OCI-LY1 (cell line): ENCODE results near the gene TST.

Source experiments
- H2AFZ ChIP-seq: fragments of 200-600 bp; sonication (generic), shearing (Covaris generic); 2 replicates; pipeline ENCODE4 v1.6.0; 2014; ENCODE audit warnings: antibody characterized with exemption, mild to moderate bottlenecking, low read length
- H3F3A ChIP-seq: fragments of 200-600 bp; sonication (generic), shearing (Covaris generic); 2 replicates; pipeline ENCODE4 v1.6.0; 2014; ENCODE audit warnings: mild to moderate bottlenecking, antibody characterized with exemption, low read length, moderate library complexity; ENCODE audit not compliant: insufficient read depth
- H3K27ac ChIP-seq: fragments of 200-600 bp; sonication (generic); 2 replicates; pipeline ENCODE4 v1.5.1; 2014; ENCODE audit warnings: low read length, mixed run types, mild to moderate bottlenecking, low read depth; ENCODE audit not compliant: poor library complexity, severe bottlenecking
- H3K27me3 ChIP-seq: fragments of 200-600 bp; sonication (generic); 2 replicates; pipeline ENCODE4 v1.6.0; 2014; ENCODE audit warnings: antibody characterized with exemption, mild to moderate bottlenecking, low read length, moderate library complexity; ENCODE audit not compliant: insufficient read depth
- H3K36me3 ChIP-seq: fragments of 200-600 bp; sonication (generic); 2 replicates; pipeline ENCODE4 v1.6.1; 2014; ENCODE audit warnings: mild to moderate bottlenecking, antibody characterized with exemption, low read length, moderate library complexity, mixed read lengths; ENCODE audit not compliant: insufficient read depth
- H3K4me1 ChIP-seq: fragments of 200-600 bp; sonication (generic); 2 replicates; pipeline ENCODE4 v1.5.1; 2014; ENCODE audit warnings: mild to moderate bottlenecking, low read length, moderate library complexity; ENCODE audit not compliant: insufficient read depth, severe bottlenecking
- H3K4me2 ChIP-seq: fragments of 200-600 bp; sonication (generic), shearing (Covaris generic); 2 replicates; pipeline ENCODE4 v1.6.1; 2014; ENCODE audit warnings: low read length
- H3K4me3 ChIP-seq: fragments of 200-600 bp; sonication (generic); 2 replicates; pipeline ENCODE4 v1.5.1; 2014; ENCODE audit warnings: low read length, low read depth, mild to moderate bottlenecking, mixed read lengths; ENCODE audit not compliant: poor library complexity, severe bottlenecking
- H3K79me2 ChIP-seq: fragments of 200-600 bp; shearing (Covaris generic); 2 replicates; pipeline ENCODE4 v1.6.1; 2016; ENCODE audit warnings: mixed run types, low read length, mixed read lengths; ENCODE audit not compliant: insufficient read depth
- H3K9ac ChIP-seq: fragments of 200-600 bp; sonication (generic), shearing (Covaris generic); 2 replicates; pipeline ENCODE4 v1.6.1; 2014; ENCODE audit warnings: mild to moderate bottlenecking, low read length, mixed read lengths
- H3K9me2 ChIP-seq: fragments of 200-600 bp; sonication (generic), shearing (Covaris generic); 2 replicates; pipeline ENCODE4 v1.6.1; 2014; ENCODE audit warnings: low read depth, mild to moderate bottlenecking, low read length, mixed read lengths
- H3K9me3 ChIP-seq: fragments of 200-600 bp; shearing (Covaris generic); 2 replicates; pipeline ENCODE4 v1.6.1; 2014; ENCODE audit warnings: low read length, mixed read lengths
- H4K20me1 ChIP-seq: fragments of 200-600 bp; sonication (generic), shearing (Covaris generic); 2 replicates; pipeline ENCODE4 v1.6.0; 2016; ENCODE audit warnings: mild to moderate bottlenecking, low read length; ENCODE audit not compliant: insufficient read depth
- CTCF ChIP-seq: fragments of 200-600 bp; sonication (generic), shearing (Covaris generic); IDR thresholded peaks from 2 replicates; pipeline ENCODE4 v1.5.1; 2017; ENCODE audit warnings: mild to moderate bottlenecking, antibody characterized with exemption, low read length, moderate library complexity, mixed read lengths
- EZH2 ChIP-seq: fragments of 200-600 bp; sonication (generic), shearing (Covaris generic); IDR thresholded peaks from 2 replicates; pipeline ENCODE4 v1.8.0; 2017; ENCODE audit warnings: borderline replicate concordance, mixed run types, mild to moderate bottlenecking, antibody characterized with exemption, low read length, moderate library complexity, mixed read lengths

TST gene

GRCh38 chr22:37015587-37015878 lies 3.7 kb downstream of the TST start:
- Histone ChIP-seq H3K79me2 (no peaks in the 10 kb centered on the region), H3K4me1 (no peaks in the 10 kb centered on the region), H3K4me3 (no peak overlapping the region), H3F3A (no peaks in the 10 kb centered on the region), H3K9me2 (no peaks in the 10 kb centered on the region), H2AFZ (no peak overlapping the region), H3K36me3 (no peaks in the 10 kb centered on the region), H3K9me3 (no peaks in the 10 kb centered on the region), H3K9ac (no peak overlapping the region), H3K4me2 (no peak overlapping the region), H4K20me1 (no peaks in the 10 kb centered on the region), H3K27me3 (no peaks in the 10 kb centered on the region), H3K27ac (no peak overlapping the region)
- TF ChIP-seq EZH2 (no peak), CTCF (no peak)

GRCh38 chr22:37014835-37015586 lies 4.2 kb downstream of the TST start:
- H3F3A ChIP-seq: no peaks in the 10 kb centered on the region
- no peaks in the 10 kb centered on the region for H3K27me3 ChIP-seq
- no peaks in the 10 kb centered on the region for H3K4me1 ChIP-seq
- no peaks in the 10 kb centered on the region for H4K20me1 ChIP-seq
- H3K79me2 ChIP-seq: no peaks in the 10 kb centered on the region
- no peaks in the 10 kb centered on the region for H3K9me2 ChIP-seq
- no peak overlapping the region for H3K4me3 ChIP-seq
- H3K4me2 ChIP-seq: no peak overlapping the region
- TF ChIP-seq CTCF: no peak
- no peak for TF ChIP-seq EZH2
- H3K9ac ChIP-seq: no peak overlapping the region
- H3K27ac ChIP-seq: no peak overlapping the region
- H3K9me3 ChIP-seq: no peaks in the 10 kb centered on the region
- no peaks in the 10 kb centered on the region for H3K36me3 ChIP-seq
- H2AFZ ChIP-seq: no peak overlapping the region

- Histone ChIP-seq H3F3A (no peaks in the 10 kb centered on the region), H3K79me2 (no peaks in the 10 kb centered on the region), H2AFZ (no peak overlapping the region), H3K27ac (no peak overlapping the region), H3K4me3 (no peak overlapping the region), H3K36me3 (no peaks in the 10 kb centered on the region), H3K9ac (no peak overlapping the region), H4K20me1 (no peaks in the 10 kb centered on the region), H3K27me3 (no peaks in the 10 kb centered on the region), H3K9me3 (no peaks in the 10 kb centered on the region), H3K4me1 (no peaks in the 10 kb centered on the region), H3K9me2 (no peaks in the 10 kb centered on the region), H3K4me2 (no peak overlapping the region)
- TF ChIP-seq CTCF (no peak), EZH2 (no peak)
Observed at GRCh38 chr22:37014415-37014806, 4.8 kb downstream of the TST start.
